Prostate gland (tissue), 2 donors: ENCODE measurements around the gene P2RY6. TPM values are rescaled to one million over a fixed set of nuclear protein-coding genes. Genes with fewer than 3 reads are reported as not detected.
A peak's percentile ranks its signal among the peaks of the same experiment; 100 is the strongest.

Experiments
- DNase-seq: peaks from one replicate; pipeline ENCODE4 v3.0.0-alpha.2; 2019; ENCODE audit warnings: low spot score
- H3K27ac ChIP-seq, 2 donors: fragments of 200-600 bp; sonication (generic); 2 replicates each; pipeline ENCODE4 v1.5.1; 2017 to 2019
- H3K27me3 ChIP-seq: fragments of 200-600 bp; sonication (generic); replicated peaks from 2 replicates; pipeline ENCODE4 v1.5.1; 2019; ENCODE audit not compliant: insufficient read depth
- H3K36me3 ChIP-seq, 2 donors: fragments of 200-600 bp; sonication (generic); 1 replicate in 1 of 2; 2 replicates in 1 of 2; pipeline versions ENCODE4 v1.5.1 to v1.8.1; 2017 to 2019
- H3K4me1 ChIP-seq: fragments of 200-600 bp; sonication (generic); replicated peaks from 2 replicates; pipeline ENCODE4 v1.5.1; 2019
- H3K4me3 ChIP-seq, 2 donors: fragments of 200-600 bp; sonication (generic); 2 replicates each; pipeline ENCODE4 v1.5.1; 2017 to 2019
- H3K9me3 ChIP-seq: fragments of 200-600 bp; sonication (generic); 2 replicates; pipeline ENCODE4 v1.5.1; 2017
- CTCF ChIP-seq, 4 experiments: fragments of 200-600 bp in 2 of 4; fragments of 450-650 bp in 2 of 4; sonication (generic) in 2 of 4; IDR thresholded peaks; 1 replicate in 3 of 4; 2 replicates in 1 of 4; pipeline ENCODE4 v1.5.1; 2016 to 2019; ENCODE audit warnings: antibody characterized with exemption in 4 of 4, mild to moderate bottlenecking in 2 of 4, moderate library complexity in 2 of 4
- POLR2A ChIP-seq: fragments of 450-650 bp; IDR thresholded peaks from one replicate; pipeline ENCODE4 v1.6.1; 2016; ENCODE audit warnings: antibody characterized with exemption, mild to moderate bottlenecking
- POLR2AphosphoS5 ChIP-seq: sonication (generic); formaldehyde crosslinking; IDR thresholded peaks from one replicate; pipeline ENCODE4 v1.6.1; 2017; ENCODE audit warnings: antibody characterized with exemption
- WGBS: methylation state at CpG from one replicate; pipeline ENCODE4 v1.1.5; 2018; 5-methylcytosine and 5-hydroxymethylcytosine counted together
- intact Hi-C: fragments of 100-400 bp; cut with DNase I; formaldehyde crosslinking; loops from one replicate; pipeline ENCODE4 v1.14.2; 2022
- total RNA-seq, 2 donors: library from RNA; depleted of rRNA; stranded (reverse); fragments of >200 nt; gene quantifications; one replicate each; pipeline ENCODE4 v1.1.0, GENCODE V29; 2016

P2RY6 gene
- total RNA-seq, 2 donors from 2014 or later: 0.64 to 3.5 TPM

- intact Hi-C loops: no loop called here
- H3K9me3 ChIP-seq: no peaks in the 10 kb centered on the region
- no peaks in the 10 kb centered on the region for H3K27me3 ChIP-seq
- no peak overlapping the region for H3K4me3 ChIP-seq
- 39% methylated on average over 9 of the region's 9 CpGs for WGBS
- TF ChIP-seq POLR2AphosphoS5 (no peak), POLR2A (no peak), CTCF (IDR thresholded peaks at IDR 0.05) (no peak)
- peaks cover 6% of the 10 kb centered on the region for H3K4me1 ChIP-seq
- no peak for DNase-seq
- H3K36me3 ChIP-seq: no peaks in the 10 kb centered on the region
- peak overlapping the region; percentile 54 to 97 for H3K27ac ChIP-seq
Measured at GRCh38 chr11:73315293-73316020, 43.3 kb downstream of the P2RY6 start.

GRCh38 chr11:73316422-73316821, 44.3 kb downstream of the P2RY6 start:
- intact Hi-C loops: no loop called here
- peak overlapping the region; percentile 66 to 68 for H3K27ac ChIP-seq
- no peaks in the 10 kb centered on the region for H3K36me3 ChIP-seq
- H3K4me1 ChIP-seq: peaks cover 3% of the 10 kb centered on the region
- no peaks in the 10 kb centered on the region for H3K27me3 ChIP-seq
- TF ChIP-seq POLR2A (no peak), CTCF (IDR thresholded peaks at IDR 0.05) (no peak), POLR2AphosphoS5 (no peak)
- H3K9me3 ChIP-seq: no peaks in the 10 kb centered on the region
- 86% methylated on average over 1 of the region's 1 CpG for WGBS
- DNase-seq: no peak
- no peak overlapping the region for H3K4me3 ChIP-seq

GRCh38 chr11:73317373-73317772, 45.2 kb downstream of the P2RY6 start:
- no peaks in the 10 kb centered on the region for H3K9me3 ChIP-seq
- 32% methylated on average over 4 of the region's 4 CpGs for WGBS
- no peak overlapping the region for H3K4me3 ChIP-seq
- H3K36me3 ChIP-seq: no peaks in the 10 kb centered on the region
- peak overlapping the region; percentile 66 to 68 for H3K27ac ChIP-seq
- intact Hi-C loops: no loop called here
- no peaks in the 10 kb centered on the region for H3K27me3 ChIP-seq
- TF ChIP-seq POLR2A: no peak
- peak; percentile 50 for TF ChIP-seq POLR2AphosphoS5
- H3K4me1 ChIP-seq: no peaks in the 10 kb centered on the region
- peak; percentile 40 for DNase-seq

DNA sequence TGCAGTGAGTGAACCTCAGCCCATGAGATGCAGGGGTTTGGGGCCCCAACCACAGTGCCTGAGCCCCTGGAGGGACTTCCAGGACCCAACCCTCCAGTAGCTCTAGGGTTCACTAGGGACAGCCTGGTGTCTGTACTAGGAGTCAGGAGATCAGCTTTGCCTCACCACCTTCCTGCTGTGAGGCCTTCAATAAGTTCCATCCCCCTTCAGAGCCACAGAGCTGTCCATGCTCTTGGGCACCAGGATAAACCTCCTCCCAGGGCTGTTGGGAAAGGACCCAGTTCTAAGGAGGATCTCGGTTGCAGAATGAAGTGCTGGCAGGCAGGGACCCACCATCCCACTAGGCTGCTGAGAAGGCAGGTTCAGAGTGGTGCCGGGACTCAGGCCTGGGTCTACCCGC, 45.7 kb downstream of the P2RY6 start:
- no peak for DNase-seq
- WGBS: 63% methylated on average over 3 of the region's 3 CpGs

GRCh38 chr11:73318501-73319011, 46.4 kb downstream of the P2RY6 start:
- Histone ChIP-seq H3K27ac (peak overlapping the region; percentile 66 to 68), H3K36me3 (no peaks in the 10 kb centered on the region), H3K27me3 (no peaks in the 10 kb centered on the region), H3K4me1 (peaks cover 9% of the 10 kb centered on the region), H3K9me3 (no peaks in the 10 kb centered on the region), H3K4me3 (no peak overlapping the region)
- 57% methylated on average over 8 of the region's 8 CpGs for WGBS
- no peak for DNase-seq
- intact Hi-C loops: no loop called here
- no peak for TF ChIP-seq POLR2AphosphoS5

More for the DNA sequence above, 45.7 kb downstream of the P2RY6 start:
- Histone ChIP-seq H3K4me1 (peaks cover 1% of the 10 kb centered on the region), H3K27me3 (no peaks in the 10 kb centered on the region), H3K36me3 (no peaks in the 10 kb centered on the region), H3K4me3 (no peak overlapping the region), H3K9me3 (no peaks in the 10 kb centered on the region), H3K27ac (peak overlapping the region; percentile 66 to 68)
- intact Hi-C loops: no loop called here
- TF ChIP-seq CTCF (IDR thresholded peaks at IDR 0.05) (no peak), POLR2A (no peak), POLR2AphosphoS5 (no peak)
